GM21737 (cell line): ENCODE results near the gene RHBDF1.

Source experiments
- ATAC-seq: cut with Tn5 transposase; IDR thresholded peaks from one replicate; pipeline ENCODE4 v1.9.1; 2021; ENCODE audit warnings: mild to moderate bottlenecking, moderate library complexity; ENCODE audit not compliant: unreplicated experiment

RHBDF1 gene

DNA sequence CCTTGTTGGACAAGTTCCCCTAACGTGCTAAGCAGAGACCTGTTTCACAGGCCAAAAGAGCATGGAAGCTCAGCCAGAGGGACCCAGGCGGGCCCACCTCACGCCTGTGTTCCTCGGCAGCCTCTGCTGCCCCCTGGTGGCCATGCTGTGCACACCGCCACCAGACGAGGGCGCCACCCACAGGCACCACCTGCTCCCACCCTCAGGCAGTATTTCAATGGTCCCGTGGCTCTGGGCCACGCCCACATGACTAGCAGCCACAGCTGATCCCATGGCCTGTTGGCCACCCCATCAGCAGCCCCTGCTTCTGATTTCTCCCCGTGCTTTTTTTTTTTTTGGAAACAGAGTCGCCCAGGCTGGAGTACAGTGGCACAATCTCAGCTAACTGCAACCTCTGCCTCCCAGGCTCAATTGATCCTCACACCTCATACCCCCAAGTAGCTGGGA, 24.5 kb upstream of the RHBDF1 start:
- peak; percentile 81 for ATAC-seq

DNA sequence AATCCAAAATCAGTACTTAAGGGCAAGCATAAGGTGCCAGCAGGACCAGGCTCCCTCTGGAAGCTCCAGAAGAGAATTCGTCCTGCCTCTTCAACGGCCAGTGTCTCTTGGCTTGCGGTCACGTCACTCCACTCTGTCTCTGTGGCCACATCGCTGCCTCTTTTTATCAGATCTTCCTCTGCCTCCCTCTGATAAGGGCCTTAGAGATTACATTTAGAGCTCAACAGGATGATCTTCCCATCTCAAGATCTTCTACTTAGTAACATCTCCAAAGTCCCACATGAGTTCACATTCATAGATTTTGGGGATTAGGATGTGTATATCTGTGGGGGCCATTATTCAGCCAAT, 22.5 kb upstream of the RHBDF1 start:
- ATAC-seq: no peak

DNA sequence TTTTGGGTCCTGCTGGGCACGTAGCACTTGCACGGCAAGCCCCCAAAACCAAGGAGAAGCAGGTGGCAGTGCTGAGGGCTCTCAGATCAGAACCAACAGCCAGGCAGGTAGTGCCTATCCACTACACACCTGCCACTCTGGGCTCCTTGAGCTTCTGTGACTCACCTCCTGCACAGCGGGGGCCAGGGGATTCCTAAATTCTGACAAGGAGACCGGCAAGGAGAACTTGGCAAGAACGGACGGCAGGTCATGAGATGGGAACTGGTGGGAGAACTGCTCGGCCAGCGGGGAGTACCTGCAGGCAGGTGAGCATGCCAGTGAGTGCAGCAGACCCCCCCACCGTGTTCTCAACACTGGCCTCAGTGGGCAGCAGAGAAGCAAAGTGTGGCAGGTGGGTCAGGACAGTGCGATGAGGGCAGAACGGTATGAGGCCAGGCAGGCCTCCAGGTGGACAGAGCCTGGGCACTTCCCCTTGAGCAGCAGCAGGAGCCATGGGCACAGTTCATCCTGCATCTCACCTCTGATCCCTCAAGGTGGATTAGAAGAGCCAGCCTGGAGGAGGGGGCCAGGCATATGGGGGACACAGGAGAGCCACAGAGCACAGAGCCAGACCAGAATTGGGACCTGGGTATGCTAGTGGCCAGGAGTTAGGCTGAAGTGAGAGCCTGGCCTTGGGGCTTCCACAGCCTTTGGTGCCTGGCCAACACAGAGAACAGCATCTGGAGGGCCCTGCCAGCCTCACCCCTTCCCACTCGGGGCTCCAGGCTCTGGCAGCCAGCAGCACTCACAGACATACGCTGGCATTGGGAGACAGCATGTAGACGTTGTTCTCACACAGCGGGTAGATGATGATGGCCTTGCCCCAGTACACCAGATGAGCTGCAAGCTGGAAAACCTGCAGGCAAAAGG, 20.3 kb upstream of the RHBDF1 start:
- no peak for ATAC-seq

DNA sequence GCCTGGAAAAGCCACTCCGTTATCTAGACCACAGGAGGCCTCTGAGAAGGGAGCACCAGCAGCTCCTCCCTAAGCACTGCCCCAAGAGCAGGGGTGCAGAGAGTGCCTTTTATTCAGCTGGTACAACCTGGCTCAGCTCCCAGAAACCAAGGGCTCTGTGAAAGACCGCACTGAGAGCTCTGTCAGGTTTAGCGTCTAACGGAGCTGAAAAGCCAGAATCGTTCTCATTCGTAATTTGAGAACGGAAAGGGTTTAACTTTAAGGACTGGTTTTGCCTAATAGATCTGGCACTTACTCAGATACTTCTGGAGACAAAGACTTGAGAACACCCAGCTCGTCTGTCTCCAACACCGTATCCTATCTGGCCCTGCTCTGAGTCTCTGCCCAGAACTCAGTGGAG, 19.1 kb upstream of the RHBDF1 start:
- no peak for ATAC-seq

DNA sequence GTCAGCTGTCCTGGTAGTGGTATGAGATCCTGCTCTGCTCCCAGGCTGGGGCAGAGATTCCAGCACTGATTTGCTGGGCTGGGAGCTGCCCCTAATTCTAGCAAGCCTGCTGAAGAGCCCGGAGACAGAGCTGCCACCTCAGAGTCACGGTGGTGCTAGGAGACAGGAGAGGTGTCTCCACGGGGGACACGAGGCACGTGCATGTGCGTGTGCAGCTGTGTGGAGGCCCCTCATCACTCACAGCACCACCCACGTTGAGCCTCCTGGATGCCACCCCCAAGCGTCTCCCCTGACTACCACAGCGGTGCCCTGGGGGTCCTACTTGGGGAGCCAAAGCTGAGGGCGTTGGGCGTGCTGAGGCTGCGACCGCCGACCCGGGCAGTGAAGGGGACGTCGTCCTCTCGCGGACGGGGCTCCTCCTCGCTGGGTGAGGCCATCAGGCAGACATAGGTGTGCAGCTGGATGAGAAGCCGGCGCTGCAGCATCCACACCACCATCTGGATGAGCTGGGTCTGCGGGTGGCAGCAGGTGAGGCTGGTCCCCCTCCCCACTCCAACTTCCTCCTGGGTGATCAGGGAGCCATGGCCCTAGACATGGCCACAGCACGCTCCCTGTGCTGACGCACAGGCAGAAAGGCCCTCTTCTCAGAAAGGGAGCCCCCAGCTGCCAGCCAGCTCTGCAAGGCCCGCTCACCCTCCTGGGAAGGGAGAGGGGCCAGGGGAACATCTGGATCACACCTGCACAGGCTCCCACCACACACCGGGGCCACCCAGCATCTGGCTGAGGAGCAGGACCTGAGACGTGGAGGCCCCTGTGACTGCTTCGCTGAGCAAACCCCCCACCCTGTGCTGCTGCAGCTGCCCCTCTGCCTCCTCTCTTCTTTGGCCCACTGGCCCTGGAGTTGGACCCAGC, 17.2 kb upstream of the RHBDF1 start:
- ATAC-seq: no peak

DNA sequence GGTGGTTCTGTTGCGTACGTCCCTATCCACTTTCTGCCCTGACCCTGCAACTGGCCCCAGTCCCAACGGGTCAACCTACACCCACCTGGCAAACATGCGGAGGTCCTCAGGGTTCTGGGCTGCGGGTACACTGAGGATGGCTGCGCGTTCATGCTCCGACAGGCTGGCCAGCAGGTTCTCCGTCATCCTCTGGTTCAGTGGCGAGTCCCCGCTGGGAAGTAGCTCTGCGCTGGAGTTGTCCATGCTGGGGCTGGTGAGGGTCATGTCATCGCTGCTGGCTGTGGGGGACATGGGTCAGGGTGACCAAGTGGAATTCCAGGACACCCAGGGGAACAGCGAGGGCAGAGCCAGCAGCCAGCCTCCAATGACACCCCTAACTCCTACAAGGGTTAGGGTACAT, 16.2 kb upstream of the RHBDF1 start:
- no peak for ATAC-seq

DNA sequence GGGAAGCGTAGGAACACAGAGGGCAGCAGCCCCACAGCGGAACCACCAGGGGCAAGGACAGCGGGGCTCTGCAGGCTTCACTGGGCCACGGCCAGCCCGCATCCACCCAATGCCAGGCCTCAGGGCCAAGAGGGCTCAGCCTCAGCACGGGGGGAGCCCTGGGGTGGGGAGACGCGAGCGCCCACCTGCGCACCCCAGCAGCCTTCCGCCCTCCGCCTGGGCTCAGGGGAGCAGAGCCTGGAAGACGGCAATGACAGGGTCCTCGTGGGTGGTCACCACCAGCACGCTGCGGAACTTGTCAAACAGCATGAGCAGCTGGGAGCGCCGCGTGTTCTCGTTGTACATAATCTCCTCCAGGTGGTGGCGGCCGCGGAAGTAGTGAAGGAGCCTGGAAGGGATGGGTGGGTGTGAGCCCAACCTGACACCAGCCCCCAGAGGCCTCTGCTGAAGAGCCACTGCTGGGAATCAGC, 14.1 kb upstream of the RHBDF1 start:
- no peak for ATAC-seq

DNA sequence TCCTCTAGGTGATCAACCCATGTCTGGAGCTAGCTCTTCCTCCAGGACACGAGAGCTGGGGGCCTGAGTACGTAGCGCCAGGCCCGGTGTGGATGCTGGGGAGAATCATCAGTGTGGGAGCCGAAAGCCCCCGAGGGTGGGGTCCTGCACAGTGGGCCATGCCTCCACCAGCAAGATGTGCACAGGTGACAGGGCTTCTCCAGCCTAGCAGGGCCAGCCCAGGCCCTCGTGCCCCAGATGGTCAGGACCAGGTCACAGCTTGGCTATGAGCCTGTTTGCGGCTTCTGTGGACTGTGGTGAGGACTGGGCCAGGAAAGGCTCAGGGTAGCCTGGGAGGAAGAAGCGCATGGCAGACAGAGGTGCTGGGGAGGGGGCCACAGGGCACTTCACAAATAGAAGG, 13.4 kb upstream of the RHBDF1 start:
- ATAC-seq: no peak

DNA sequence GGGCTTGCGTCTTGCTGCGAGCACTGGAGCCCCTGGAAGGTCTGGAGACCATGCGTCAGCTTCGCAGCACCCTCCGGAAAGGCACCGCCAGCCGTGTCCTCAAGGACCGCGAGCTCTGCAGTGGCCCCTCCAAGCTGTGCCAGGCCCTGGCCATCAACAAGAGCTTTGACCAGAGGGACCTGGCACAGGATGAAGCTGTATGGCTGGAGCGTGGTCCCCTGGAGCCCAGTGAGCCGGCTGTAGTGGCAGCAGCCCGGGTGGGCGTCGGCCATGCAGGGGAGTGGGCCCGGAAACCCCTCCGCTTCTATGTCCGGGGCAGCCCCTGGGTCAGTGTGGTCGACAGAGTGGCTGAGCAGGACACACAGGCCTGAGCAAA, 13.0 kb upstream of the RHBDF1 start:
- ATAC-seq: no peak

DNA sequence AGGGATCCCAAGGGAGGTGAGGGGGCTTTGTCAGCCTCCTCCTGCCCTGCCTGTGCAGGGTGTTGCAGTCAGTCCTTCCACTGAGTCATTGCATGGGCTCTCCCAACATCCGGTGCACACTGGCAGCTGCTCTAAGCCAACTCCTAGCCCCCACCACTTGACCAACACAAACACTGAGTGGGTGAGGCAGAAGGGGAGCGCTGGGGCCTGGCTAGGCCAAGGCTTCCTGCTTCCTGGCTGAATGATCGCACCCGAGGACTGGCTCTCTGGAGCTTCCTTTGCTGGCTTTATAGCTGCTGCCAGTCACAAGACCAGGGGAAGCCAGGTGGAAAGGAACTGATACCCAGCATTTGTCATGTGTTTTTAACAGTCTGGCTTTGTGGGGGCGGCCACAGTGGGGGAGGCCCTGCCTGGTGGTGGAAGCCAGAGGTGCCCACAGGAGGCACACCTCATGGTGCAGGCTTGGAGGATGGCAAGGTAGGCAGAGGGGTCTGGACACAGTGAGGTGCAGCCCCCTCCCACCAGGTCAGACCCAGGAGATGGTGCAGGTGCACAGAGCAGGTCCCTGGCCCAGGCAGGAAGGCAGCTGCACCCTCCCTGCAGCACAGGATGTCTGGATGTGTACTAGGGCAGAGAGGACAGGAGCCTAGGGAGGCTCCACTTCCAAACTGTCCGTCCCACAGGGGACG, 12.4 kb upstream of the RHBDF1 start:
- peak; percentile 64 for ATAC-seq

DNA sequence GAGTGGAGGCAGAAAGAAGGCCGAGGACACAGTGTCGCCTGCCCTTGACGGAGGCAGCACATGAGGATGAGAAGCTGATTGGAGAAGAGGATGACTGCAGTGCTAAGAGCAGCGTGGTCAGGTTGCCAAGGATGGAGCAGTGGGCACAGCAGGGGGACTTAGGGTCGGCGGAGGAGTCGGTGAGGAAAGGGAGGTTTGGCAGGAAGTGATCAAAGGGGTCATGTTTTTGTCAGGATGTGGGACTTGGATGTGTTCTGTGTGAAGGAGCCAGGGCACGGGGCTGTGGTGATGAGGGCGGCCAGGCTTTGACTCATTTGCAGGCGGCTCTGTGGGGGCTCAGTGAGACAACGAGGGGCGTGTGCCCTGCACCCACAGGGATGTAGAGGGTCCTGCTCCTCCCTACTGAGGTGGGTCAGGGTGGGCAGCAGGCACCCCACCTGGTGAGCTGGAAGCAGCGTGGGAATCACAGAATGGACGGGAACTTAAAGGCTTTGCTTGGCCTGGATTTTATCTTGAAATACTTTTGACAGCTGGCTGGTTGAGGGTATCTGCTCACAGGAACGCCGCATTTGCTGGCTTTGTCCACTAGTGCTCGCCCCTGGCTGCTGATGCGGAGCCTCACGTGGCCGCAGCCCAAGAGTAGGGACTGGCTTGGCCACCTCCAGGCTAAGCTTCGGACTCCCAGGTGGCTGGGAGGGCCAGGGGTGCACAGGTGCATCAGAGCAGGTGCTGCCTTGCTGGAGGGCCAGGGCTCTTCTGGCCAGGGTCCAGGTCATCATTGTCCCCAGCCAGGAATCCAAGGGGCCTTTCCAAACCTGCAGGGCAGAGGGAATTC, 11.6 kb upstream of the RHBDF1 start:
- ATAC-seq: no peak

DNA sequence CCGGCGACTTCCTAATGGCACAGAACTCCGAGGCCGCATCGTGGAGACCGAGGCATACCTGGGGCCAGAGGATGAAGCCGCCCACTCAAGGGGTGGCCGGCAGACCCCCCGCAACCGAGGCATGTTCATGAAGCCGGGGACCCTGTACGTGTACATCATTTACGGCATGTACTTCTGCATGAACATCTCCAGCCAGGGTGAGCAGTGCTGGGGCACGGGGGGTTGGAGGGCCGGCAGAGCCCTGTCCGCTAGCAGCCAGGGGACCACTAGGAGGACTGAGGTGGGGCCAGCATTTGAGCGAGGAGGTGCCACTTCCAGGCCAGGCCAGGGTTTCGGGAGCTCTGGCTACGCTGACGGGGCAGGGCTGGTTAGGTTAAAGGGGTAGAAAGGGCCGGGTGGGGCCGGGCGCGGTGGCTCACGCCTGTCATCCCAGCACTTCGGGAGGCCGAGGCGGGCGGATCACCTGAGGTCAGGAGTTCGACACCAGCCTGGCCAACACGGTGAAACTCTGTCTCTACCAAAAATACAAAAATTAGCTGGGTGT, 10.7 kb upstream of the RHBDF1 start:
- no peak for ATAC-seq

DNA sequence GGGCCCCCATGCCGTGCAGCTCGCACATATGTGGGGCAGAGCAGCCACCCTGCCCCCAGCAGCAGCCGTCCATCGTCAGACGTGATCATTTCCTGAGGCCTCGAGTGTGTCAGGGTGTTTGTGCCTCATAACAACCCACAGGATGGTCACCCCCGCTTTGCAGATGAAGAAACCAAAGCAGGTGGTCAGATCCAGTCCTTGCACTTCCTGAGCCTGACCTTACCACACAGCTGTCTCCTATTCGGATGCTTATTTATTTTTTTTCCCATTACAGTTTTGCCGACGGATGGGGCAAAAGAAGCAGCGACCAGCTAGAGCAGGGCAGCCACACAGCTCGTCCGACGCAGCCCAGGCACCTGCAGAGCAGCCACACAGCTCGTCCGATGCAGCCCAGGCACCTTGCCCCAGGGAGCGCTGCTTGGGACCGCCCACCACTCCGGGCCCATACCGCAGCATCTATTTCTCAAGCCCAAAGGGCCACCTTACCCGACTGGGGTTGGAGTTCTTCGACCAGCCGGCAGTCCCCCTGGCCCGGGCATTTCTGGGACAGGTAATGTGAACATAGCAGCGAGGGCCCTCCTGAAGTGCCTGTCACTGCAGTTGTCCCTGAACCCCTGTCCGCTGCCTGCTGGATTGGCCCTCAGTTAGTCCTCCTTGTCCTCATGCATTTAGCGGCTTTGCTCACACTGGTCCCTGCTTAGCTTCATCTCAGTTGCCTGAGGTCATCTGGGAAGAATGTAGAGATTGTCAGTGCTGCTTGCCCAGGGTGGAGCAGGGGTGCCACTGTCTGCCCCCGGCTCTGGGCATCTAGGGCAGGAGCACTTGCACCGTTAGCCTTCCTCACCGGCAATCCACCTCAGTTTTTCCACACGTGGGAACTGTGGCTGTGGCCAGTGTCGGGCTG, 7.0 kb upstream of the RHBDF1 start:
- ATAC-seq: no peak

DNA sequence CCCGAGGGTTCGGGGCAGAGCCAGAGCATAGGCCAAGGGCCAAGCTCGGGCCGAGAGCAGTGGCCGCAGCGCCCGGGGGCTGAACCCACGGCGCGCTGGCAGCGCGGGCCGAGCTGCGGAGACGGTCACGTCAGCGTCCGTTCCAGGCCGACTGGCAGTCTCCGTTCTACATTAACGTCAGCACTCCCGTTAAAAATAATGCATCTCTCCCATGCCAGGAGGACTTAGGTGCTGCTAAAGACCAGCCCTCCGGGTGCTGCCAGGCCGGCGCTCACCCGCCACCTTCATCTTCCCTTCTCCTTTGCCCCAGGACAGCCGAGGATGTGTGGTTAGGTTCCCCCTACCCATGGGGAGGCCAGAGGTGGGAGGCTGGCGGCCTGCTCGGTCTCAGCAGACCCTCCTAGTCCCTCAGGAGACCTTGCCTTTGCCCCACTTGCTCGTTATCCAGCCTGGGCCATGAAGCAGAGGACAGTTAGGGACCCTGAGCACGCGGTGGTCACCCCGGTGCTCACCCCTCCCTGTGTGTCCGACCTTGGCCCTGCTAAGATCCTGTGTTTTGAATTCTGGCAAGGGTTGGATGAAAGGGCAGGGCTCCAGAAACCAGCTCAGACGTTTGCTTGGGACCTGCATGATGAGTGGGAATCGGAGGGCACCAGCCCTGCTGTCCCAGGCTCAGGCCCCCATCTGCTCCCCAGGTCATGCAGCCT, 6.2 kb upstream of the RHBDF1 start:
- peak; percentile 15 for ATAC-seq

DNA sequence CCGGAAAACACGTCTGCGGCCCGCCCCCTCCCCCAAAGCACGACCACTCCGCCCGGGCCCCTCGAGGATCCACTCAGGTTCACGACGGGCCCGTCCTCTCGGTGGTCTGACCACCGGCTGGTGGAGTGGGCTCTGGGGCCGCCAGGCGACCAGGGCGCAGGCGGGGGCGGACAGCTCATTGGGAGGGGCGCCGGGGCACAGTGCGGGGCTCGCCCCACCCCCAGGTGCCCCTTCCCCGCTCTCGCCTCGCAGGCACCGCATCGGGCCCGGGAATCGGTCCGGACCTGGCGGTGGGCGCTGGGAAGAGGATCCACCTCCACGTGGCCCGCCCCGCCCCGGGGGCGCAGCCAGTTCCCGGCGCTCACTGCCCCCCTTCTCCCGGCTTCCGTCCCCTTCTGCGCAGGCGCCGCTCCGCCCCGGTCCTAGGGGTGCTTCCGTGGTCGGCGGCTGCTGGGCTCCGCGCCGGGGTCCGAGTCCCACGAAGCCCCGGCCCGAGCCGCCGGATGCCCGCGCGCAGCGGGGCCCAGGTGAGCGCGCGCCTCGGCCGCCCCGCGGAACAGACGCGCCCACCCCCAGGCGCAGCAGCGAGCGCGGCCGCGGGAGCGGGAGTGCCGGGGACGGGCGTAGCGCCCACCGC, 5.5 kb upstream of the RHBDF1 start, which contains the start of gene MPG:
TSS of gene MPG (plus strand) at position 419 of the 637 bp plus-strand sequence. CDS start at position 504, 85 bp downstream.
- peak; percentile 55 for ATAC-seq

DNA sequence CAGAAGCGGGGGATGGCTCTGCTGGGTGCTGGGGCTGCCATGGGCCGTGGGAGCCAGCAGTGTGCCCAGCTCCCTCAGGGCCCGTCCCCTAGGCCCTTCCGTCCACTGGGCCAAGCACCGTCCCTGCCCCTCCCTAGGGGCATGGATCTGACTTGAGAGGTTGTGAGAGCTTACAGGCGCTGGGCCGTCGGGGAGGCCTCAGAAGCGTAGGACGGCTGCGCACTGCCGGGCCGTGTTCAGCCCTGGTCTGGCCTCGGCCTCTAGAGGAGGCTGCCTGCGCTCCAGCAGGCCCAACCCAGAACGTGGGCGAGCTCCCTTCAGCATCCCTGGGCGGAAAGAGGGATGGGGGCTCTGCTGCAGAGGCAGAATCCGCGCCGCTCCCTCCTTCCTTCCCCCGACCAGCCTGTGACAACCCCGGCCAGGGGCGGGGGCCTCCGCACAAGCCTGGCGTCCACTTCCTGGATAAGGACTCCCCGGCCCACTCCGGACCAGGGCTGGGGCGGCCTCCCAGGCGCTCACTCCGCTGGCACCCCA, 4.9 kb upstream of the RHBDF1 start:
- peak; percentile 8 for ATAC-seq

DNA sequence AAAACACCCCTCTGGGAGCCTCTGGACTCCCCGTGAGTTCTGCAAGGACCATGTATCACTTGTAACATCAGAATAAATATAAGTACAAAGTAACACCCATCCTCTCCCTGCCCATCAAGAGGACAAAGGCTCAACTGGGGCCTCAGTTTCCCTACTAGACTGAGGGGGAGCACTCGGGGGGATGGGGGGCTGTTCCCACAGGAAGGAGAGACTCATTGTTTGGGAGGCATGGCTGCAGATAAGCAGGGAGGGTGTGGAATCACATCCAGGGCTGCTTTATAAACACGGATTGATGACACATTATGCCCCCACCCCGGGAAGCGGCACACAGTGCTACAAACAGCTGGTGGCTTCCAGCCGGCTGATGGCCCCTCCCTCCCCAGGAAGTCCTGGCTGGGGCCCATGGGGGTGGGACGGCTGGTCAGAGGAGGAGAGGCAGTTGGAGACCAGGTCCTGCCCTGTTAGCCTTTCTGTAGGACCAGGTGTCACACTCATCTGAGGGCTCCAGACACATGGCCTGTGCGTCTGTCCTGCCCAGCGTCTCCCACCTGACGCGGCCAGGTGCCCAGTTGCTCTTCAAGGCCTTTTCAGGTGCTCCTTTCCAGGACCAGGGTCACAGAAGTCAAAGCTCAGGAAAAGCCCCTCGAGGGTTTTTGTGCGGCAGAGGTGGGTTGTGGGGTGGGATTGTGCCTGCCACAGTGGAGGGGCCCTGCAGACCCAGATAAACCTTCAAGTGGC, 4.3 kb upstream of the RHBDF1 start:
- no peak for ATAC-seq
